Astrocyte (in vitro differentiated cells and primary cell): ENCODE data around the gene CDK16.

Source experiments
- EZH2 ChIP-seq: IDR thresholded peaks from 2 replicates; pipeline ENCODE4 v1.6.1; 2012; ENCODE audit warnings: mild to moderate bottlenecking, low read length, inconsistent platforms; ENCODE audit not compliant: insufficient read depth
- TF ChIP-seq, protein P1 (sequence below): IDR thresholded peaks from 2 replicates; pipeline ENCODE4 v1.5.1; 2011; ENCODE audit warnings: low read depth, mild to moderate bottlenecking, inconsistent platforms, low read length, moderate library complexity; ENCODE audit not compliant: insufficient read depth

DNA sequence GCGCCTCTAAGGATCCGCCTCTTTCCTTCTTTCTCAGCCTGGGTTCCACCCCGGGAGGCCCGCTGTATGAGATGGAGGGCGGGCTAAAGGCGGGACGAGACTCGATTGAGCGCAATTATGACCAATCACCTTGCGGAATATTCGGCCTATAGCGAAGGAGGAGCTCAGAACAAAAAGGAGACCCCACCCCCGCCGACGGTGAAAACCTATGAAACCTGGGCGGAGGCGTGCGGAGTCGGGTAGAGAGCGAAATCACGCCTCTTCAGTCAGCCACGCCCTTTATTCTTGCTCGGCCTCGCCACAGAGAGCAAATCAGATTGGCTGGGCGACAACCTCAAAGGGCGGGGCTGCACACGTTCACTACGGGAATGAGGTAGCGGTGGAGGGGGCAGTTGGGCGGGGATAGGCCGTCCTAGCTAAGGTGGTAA lies 615 bp upstream of the CDK16 start:
- TF ChIP-seq, protein P1, sequence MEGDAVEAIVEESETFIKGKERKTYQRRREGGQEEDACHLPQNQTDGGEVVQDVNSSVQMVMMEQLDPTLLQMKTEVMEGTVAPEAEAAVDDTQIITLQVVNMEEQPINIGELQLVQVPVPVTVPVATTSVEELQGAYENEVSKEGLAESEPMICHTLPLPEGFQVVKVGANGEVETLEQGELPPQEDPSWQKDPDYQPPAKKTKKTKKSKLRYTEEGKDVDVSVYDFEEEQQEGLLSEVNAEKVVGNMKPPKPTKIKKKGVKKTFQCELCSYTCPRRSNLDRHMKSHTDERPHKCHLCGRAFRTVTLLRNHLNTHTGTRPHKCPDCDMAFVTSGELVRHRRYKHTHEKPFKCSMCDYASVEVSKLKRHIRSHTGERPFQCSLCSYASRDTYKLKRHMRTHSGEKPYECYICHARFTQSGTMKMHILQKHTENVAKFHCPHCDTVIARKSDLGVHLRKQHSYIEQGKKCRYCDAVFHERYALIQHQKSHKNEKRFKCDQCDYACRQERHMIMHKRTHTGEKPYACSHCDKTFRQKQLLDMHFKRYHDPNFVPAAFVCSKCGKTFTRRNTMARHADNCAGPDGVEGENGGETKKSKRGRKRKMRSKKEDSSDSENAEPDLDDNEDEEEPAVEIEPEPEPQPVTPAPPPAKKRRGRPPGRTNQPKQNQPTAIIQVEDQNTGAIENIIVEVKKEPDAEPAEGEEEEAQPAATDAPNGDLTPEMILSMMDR, result no peak
- TF ChIP-seq EZH2, result no peak
